K562 (cell line): Measurements from ENCODE around the gene KDM2B. TPM values are rescaled to one million over a fixed set of nuclear protein-coding genes. Genes with fewer than 3 reads are reported as not detected.
A peak's percentile ranks its signal among the peaks of the same experiment; 100 is the strongest.

Experiments
- ASH1L ChIP-seq: fragments of 450-650 bp; IDR thresholded peaks from 2 replicates; pipeline ENCODE4 v1.6.1; 2018; ENCODE audit warnings: borderline replicate concordance, mild to moderate bottlenecking, low read depth; ENCODE audit not compliant: partially characterized antibody
- BHLHE40 ChIP-seq: IDR thresholded peaks from 2 replicates; pipeline ENCODE4 v1.6.1; 2011; ENCODE audit warnings: low read length, improper control_type of control experiment
- CBX1 ChIP-seq: sonication (generic); IDR thresholded peaks from 2 replicates; pipeline ENCODE4 v1.6.1; 2016; ENCODE audit warnings: antibody characterized with exemption, low read depth, mild to moderate bottlenecking
- ELF4 ChIP-seq: fragments of 450-650 bp; formaldehyde crosslinking; IDR thresholded peaks from 2 replicates; pipeline ENCODE4 v1.4.0; 2022; ENCODE audit warnings: missing genetic modification characterization
- GATA2 ChIP-seq: sonication (generic); formaldehyde crosslinking; IDR thresholded peaks from 2 replicates; pipeline ENCODE4 v1.4.0; 2020; ENCODE audit warnings: mild to moderate bottlenecking, missing genetic modification reagents
- GTF2A2 ChIP-seq: IDR thresholded peaks from 2 replicates; pipeline ENCODE4 v1.6.1; 2016; ENCODE audit warnings: mild to moderate bottlenecking, missing genetic modification characterization, missing compliant biosample characterization
- ILF3 ChIP-seq: fragments of 450-650 bp; IDR thresholded peaks from 2 replicates; pipeline ENCODE4 v1.6.1; 2018; ENCODE audit warnings: antibody characterized with exemption, mild to moderate bottlenecking, moderate library complexity, borderline replicate concordance
- MITF ChIP-seq: IDR thresholded peaks from 2 replicates; pipeline ENCODE4 v1.6.1; 2014; ENCODE audit warnings: antibody characterized with exemption
- NR2C2 ChIP-seq, 2 experiments: fragments of 200-800 bp in 1 of 2; sonication (Bioruptor generic) in 1 of 2; sonication (generic) in 1 of 2; formaldehyde crosslinking in 1 of 2; IDR thresholded peaks; 2 replicates each; pipeline versions ENCODE4 v1.6.1 to v1.8.0; 2016 to 2022; ENCODE audit warnings: mild to moderate bottlenecking in 1 of 2, missing compliant biosample characterization in 1 of 2, missing genetic modification characterization in 1 of 2, missing genetic modification reagents in 1 of 2
- PRDM10 ChIP-seq: fragments of 450-650 bp; IDR thresholded peaks from 2 replicates; pipeline ENCODE4 v1.6.1; 2018; ENCODE audit not compliant: partially characterized antibody
- RAD51 ChIP-seq: fragments of 450-650 bp; IDR thresholded peaks from 2 replicates; pipeline ENCODE4 v1.7.1; 2016; ENCODE audit warnings: low read depth, mild to moderate bottlenecking, borderline replicate concordance
- THRAP3 ChIP-seq: fragments of 450-650 bp; IDR thresholded peaks from 2 replicates; pipeline ENCODE4 v1.6.1; 2016; ENCODE audit warnings: mild to moderate bottlenecking, inconsistent platforms, borderline replicate concordance
- ZEB2 ChIP-seq: fragments of 450-650 bp; IDR thresholded peaks from 2 replicates; pipeline ENCODE4 v1.6.1; 2016
- ZFP30 ChIP-seq: fragments of 250-450 bp; sonication (Bioruptor Pico); IDR thresholded peaks from 2 replicates; pipeline ENCODE4 v1.8.0; 2022; ENCODE audit warnings: moderate library complexity, mild to moderate bottlenecking, inconsistent platforms, borderline replicate concordance
- ZNF133 ChIP-seq: fragments of 250-450 bp; sonication (Bioruptor Pico); IDR thresholded peaks from 2 replicates; pipeline ENCODE4 v1.4.0; 2020; ENCODE audit warnings: mild to moderate bottlenecking
- ZNF398 ChIP-seq: fragments of 250-450 bp; sonication (Bioruptor Pico); IDR thresholded peaks from 2 replicates; pipeline ENCODE4 v1.8.0; 2021; ENCODE audit warnings: moderate library complexity, mild to moderate bottlenecking, inconsistent platforms
- ZNF764 ChIP-seq: fragments of 250-450 bp; sonication (Bioruptor Pico); IDR thresholded peaks from 2 replicates; pipeline ENCODE4 v1.4.0; 2020; ENCODE audit warnings: low read depth, mild to moderate bottlenecking, moderate library complexity
- ZNF830 ChIP-seq: fragments of 250-450 bp; sonication (Bioruptor Pico); IDR thresholded peaks from 2 replicates; pipeline ENCODE4 v1.5.0; 2021; ENCODE audit warnings: mild to moderate bottlenecking
- polyA plus RNA-seq, 8 experiments: library from polyadenylated mRNA; depleted of rRNA in 4 of 8; stranded (reverse) in 5 of 8; unstranded in 3 of 8; fragments of >200 nt; fragmentation: Nextera tagmentation in 2 of 8; fragmentation: Illumina TruSeq in 1 of 8; extraction: Ambion mirVana in 2 of 8; extraction: Trizol in 1 of 8; gene quantifications; 2 replicates each; pipeline versions ENCODE4 v1.2.1 to v1.2.3, GENCODE V29; 2011 to 2014; ENCODE audit warnings: inconsistent platforms in 1 of 8, missing spikeins in 1 of 8
- total RNA-seq, 7 experiments: library from RNA; depleted of rRNA in 6 of 7; stranded (reverse); fragments of >200 nt in 6 of 7; fragmentation: Illumina TruSeq in 2 of 7; extraction: Trizol in 2 of 7; gene quantifications; 2 replicates each; pipeline versions ENCODE4 v1.2.1 to v1.2.3, GENCODE V29; 2011 to 2021; ENCODE audit warnings: low replicate concordance in 1 of 7
- TF ChIP-seq, protein P1 (sequence below): sonication (generic); formaldehyde crosslinking; IDR thresholded peaks from 2 replicates; pipeline ENCODE4 v1.8.0; 2022; ENCODE audit warnings: mild to moderate bottlenecking, low read depth, missing genetic modification reagents

KDM2B gene
- total and polyA plus RNA-seq, 9 of the 15 experiments (the other 6 are each of a cell fraction or from before 2014, with no cell fraction given) = 7.4 to 50.5 (median 22.5) TPM

GRCh38 chr12:121536899-121537813 lies 43.7 kb downstream of the KDM2B start (continued):
- TF ChIP-seq ZNF830 (CRISPR knock-in tag) (no peak), ZEB2 (no peak), GTF2A2 (tag) (no peak), ZNF398 (no peak), CBX1 (peak; percentile 17; the same call in 1 of the 2 replicates), ILF3 (no peak), RAD51 (peak; percentile 38; the same call in 1 of the 2 replicates), ELF4 (CRISPR knock-in tag) (no peak), ZFP30 (no peak), ASH1L (no peak), PRDM10 (no peak), BHLHE40 (peak; percentile 55; the same call in 1 of the 2 replicates), GATA2 (CRISPR knock-in tag) (no peak), THRAP3 (no peak), ZNF133 (CRISPR knock-in tag) (no peak), ZNF764 (CRISPR knock-in tag) (no peak), MITF (0 out of 2 replicates have a peak, but pooled peaks have one; percentile 16), NR2C2 (CRISPR knock-in tag; IDR thresholded peaks at IDR 0.05) (no peak), NR2C2 (tag; IDR thresholded peaks at IDR 0.05) (peak; percentile 73)
- TF ChIP-seq, protein P1, sequence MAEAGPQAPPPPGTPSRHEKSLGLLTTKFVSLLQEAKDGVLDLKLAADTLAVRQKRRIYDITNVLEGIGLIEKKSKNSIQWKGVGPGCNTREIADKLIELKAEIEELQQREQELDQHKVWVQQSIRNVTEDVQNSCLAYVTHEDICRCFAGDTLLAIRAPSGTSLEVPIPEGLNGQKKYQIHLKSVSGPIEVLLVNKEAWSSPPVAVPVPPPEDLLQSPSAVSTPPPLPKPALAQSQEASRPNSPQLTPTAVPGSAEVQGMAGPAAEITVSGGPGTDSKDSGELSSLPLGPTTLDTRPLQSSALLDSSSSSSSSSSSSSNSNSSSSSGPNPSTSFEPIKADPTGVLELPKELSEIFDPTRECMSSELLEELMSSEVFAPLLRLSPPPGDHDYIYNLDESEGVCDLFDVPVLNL (CRISPR knock-in tag) = no peak
